LNCaP clone FGC (cell line): ENCODE results near the gene TRPC4AP.

ENCODE experiments used
- DNase-seq: peaks from one replicate; pipeline ENCODE4 v3.0.0-alpha.2; 2011; ENCODE audit warnings: low read depth
- H3K4me3 ChIP-seq: 2 replicates; pipeline ENCODE4 v1.5.1; 2011; ENCODE audit warnings: mild to moderate bottlenecking, low read depth, low read length, control low read depth
- CTCF ChIP-seq: IDR thresholded peaks from 2 replicates; pipeline ENCODE4 v1.5.1; 2012; ENCODE audit warnings: mild to moderate bottlenecking; ENCODE audit not compliant: control insufficient read depth, insufficient read depth; ENCODE audit errors: extremely low read depth

Gene TRPC4AP

GRCh38 chr20:35131934-35132333 lies 39.3 kb upstream of the TRPC4AP start:
- TF ChIP-seq CTCF = no peak
- no peak for DNase-seq
- no peak overlapping the region for H3K4me3 ChIP-seq

GRCh38 chr20:35129647-35130069 lies 37.1 kb upstream of the TRPC4AP start:
- no peak for TF ChIP-seq CTCF
- DNase-seq = peak; percentile 37
- H3K4me3 ChIP-seq = no peak overlapping the region

GRCh38 chr20:35125753-35126152 lies 33.1 kb upstream of the TRPC4AP start:
- no peak overlapping the region for H3K4me3 ChIP-seq
- no peak for TF ChIP-seq CTCF
- no peak for DNase-seq

- no peak overlapping the region for H3K4me3 ChIP-seq
- no peak for TF ChIP-seq CTCF
- no peak for DNase-seq
Observed at GRCh38 chr20:35122756-35123405, 30.3 kb upstream of the TRPC4AP start.

GRCh38 chr20:35121186-35121585 lies 28.6 kb upstream of the TRPC4AP start:
- H3K4me3 ChIP-seq = no peak overlapping the region
- no peak for TF ChIP-seq CTCF
- DNase-seq = no peak

- DNase-seq = no peak
Observed at GRCh38 chr20:35120012-35120701, 27.6 kb upstream of the TRPC4AP start.

More at GRCh38 chr20:35120012-35120701, 27.6 kb upstream of the TRPC4AP start:
- H3K4me3 ChIP-seq = no peak overlapping the region
- TF ChIP-seq CTCF = no peak
